HG03432 (cell line): ENCODE results near the gene CYSLTR1.
A peak's percentile ranks its signal among the peaks of the same experiment; 100 is the strongest.
"Not testable (repeated sequence)": the region's sequence is repeated elsewhere in the genome, so short reads cannot be mapped to it uniquely, and the experiment has no call there.

Experiments
- ATAC-seq: cut with Tn5 transposase; IDR thresholded peaks from one replicate; pipeline ENCODE4 v1.9.1; 2021; ENCODE audit warnings: mild to moderate bottlenecking, moderate library complexity; ENCODE audit not compliant: unreplicated experiment

The CYSLTR1 gene

DNA sequence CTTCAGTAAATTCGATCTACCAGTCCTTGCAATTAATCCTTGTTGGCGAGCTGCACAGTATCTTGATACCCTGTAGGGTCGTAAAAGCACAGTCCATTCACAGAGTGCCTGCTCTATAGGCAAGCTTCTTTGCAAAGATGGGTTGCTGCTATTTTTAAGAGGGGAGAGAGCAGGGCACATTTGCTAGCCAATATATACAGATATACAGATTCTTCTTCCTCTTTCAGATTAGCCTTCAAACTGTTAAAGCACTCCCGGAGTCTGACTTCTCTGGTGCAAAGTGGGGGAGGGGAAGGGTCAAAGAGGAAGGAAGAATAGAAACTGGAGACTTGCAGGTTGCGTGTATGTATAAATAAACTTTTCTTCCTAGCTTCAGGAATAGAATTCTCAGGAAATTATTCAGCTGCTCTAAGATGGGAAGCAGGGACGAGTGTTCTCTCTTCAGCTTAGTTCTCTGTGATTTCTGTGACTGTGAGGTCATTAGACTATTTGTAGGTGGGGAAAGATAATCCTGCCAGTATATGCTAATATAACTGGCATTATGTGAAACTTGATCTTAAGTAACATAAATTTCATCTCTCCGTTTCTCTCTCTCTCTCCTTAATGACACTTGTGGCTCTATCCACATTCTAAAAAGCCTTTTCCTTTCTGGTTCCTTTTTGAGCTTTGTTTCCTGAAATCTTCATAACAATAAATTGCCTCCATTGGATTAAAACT is at the start of gene CYSLTR1:
Gene CYSLTR1, minus strand, starts transcription at position 242 of the 717 bp plus-strand sequence. CDS start 53,865 bp downstream, outside the sequence.
- ATAC-seq: peak; percentile 58

GRCh38 chrX:78377186-78377585 is 49.8 kb upstream of the CYSLTR1 start:
- ATAC-seq: no peak

GRCh38 chrX:78375894-78376293 is 48.5 kb upstream of the CYSLTR1 start:
- peak; percentile 87 for ATAC-seq

DNA sequence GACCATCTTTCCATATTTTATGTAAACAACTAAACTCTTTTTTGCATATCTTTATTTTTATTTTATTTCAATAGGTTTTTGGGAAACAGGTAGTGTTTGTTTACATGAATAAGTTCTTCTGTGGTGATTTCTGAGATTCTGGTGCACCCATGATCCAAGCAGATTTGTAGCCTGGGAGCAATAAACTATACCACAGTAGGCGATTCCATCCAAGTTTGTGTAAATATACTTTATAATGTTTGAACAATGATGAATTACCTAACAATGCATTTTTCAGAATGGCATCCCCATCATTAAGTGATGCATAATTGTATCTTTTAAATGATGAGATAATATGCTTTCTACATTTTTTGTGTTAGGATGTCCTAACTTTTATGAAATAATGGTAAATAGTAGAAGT is 39.2 kb upstream of the CYSLTR1 start:
- no peak for ATAC-seq

GRCh38 chrX:78357342-78358055 is 30.1 kb upstream of the CYSLTR1 start:
- ATAC-seq: no peak

DNA sequence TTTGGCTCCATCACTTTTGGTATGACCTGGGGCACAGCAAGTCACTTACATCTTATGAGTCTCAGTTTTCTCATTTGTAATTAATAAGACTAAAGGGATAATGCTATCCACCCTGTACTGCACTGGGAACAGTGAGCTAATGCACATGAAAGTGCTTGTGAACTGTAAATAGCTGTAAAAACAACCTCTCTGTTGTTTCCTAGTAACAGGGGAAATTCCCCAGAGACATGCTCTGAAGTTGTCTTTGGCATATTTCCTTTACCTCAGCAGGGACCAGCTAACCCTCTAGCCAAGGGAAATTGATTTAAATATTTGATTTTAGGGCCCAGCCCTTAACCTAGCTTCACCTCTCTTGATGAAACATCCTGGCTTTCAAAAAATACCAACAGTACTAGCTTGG is 6.1 kb upstream of the CYSLTR1 start:
- ATAC-seq: peak; percentile 52

DNA sequence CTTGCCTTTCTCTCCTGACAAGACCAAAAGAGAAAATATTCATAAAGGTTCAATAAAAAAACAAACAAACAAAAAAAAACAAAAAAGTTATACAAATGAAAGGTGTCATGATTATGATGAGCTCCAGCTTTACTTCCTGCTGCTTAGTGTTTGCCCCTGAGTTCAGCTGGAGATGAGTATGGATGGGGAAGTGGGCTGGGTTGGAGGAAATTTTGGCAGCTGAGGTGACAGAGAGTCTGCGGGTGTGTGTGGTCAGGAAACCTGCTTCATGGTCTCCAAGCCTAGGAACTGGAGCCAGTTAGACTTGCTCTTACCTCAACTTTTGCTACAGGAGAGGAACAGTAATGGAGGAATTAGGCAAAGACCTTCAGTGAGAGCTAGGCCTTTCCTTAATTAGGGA is 4.3 kb upstream of the CYSLTR1 start:
- ATAC-seq: no peak

- ATAC-seq: peak; percentile 38
These were observed 3.1 kb upstream of the CYSLTR1 start for GRCh38 chrX:78330540-78330939.

DNA sequence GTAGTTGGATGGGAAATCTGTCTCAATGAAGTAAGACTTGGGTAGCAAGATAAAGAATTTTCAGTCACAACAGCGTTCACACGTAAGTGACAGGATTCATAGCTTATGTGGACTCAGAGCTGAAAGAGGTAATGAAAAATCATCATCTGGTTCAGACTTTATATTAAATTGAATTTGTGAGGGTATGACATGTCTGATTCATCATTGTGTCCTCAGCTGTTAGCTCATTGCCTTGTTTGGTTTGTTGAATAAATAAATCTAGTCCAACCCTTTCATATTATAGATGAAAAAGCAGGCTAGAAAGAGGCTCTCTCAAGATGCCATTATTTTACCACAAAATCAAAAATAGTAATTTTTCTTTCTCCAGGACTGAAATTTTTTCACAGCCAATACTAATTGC is 2.7 kb upstream of the CYSLTR1 start:
- ATAC-seq: no peak

- ATAC-seq: peak; percentile 30
These were observed 2.1 kb upstream of the CYSLTR1 start for GRCh38 chrX:78329486-78329885.

- no peak for ATAC-seq
These were observed 1.0 kb downstream of the CYSLTR1 start for GRCh38 chrX:78326401-78326800.

DNA sequence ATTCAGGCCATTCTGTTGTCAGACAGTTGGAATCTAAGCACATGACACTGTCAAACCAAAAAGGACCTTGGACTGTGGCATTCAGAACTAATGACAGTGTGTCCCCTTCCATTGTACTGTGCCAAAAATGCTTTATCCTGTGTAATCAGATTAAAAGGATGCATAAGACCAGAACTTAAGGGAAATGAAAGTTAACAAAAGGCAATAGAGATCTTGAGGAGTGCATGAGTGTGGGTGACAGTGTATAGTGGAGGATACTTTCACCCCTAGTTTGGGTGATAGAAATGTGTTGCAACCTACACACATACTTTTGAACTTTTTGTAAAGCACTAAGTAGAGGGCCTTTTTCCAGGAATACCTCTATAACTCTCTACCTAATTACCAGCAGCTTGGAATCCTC is 4.5 kb downstream of the CYSLTR1 start:
- ATAC-seq: no peak

GRCh38 chrX:78321809-78322208 is 5.6 kb downstream of the CYSLTR1 start:
- ATAC-seq: peak; percentile 96

GRCh38 chrX:78316265-78316664 is 11.1 kb downstream of the CYSLTR1 start:
- ATAC-seq: no peak

DNA sequence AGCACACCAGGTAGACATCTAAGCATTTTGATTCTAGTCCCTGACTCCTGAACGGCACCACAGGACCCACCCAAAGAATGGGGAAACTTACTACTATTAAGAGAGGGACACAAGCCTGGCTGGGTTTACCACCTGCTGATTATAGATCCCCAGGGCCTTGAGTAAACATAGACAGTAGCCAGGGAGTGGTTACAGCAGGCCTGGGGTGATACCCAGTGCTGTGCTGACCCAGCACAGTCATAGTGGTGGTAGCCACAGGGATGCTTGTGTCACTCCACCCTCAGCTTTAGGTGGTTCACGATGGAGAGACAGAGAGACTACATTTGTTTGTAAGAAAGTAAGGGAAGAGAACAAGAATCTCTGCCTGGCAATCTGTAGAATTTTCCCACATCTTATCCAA is 11.7 kb downstream of the CYSLTR1 start:
- ATAC-seq: no peak

- ATAC-seq: peak; percentile 88
These were observed 12.8 kb downstream of the CYSLTR1 start for GRCh38 chrX:78314561-78314960.

- no peak for ATAC-seq
These were observed 13.9 kb downstream of the CYSLTR1 start for GRCh38 chrX:78313526-78313925.

- ATAC-seq: no peak
These were observed 19.7 kb downstream of the CYSLTR1 start for GRCh38 chrX:78307665-78308064.

- no peak for ATAC-seq
These were observed 24.3 kb downstream of the CYSLTR1 start for GRCh38 chrX:78303086-78303485.

GRCh38 chrX:78300933-78301332 is 26.5 kb downstream of the CYSLTR1 start:
- ATAC-seq: not testable (repeated sequence)

DNA sequence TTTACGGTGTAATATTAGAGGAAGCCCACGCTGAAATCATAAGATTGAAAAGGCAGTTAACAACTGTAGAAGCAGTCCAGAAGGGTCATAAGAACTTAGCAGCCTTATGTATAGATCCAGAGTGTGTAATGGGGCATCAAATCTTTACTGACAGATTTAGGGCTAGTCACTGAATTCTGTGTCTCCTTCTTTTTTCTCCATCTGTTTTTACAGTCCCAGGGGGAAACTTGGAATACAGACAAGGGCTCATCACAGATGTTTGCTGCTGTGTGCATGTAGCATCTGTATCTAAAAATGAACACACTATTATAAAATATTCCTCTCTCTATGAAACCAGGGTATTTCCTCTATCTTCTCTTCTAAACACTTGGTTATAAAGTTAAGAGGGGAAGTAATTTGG is 43.9 kb downstream of the CYSLTR1 start:
- no peak for ATAC-seq

DNA sequence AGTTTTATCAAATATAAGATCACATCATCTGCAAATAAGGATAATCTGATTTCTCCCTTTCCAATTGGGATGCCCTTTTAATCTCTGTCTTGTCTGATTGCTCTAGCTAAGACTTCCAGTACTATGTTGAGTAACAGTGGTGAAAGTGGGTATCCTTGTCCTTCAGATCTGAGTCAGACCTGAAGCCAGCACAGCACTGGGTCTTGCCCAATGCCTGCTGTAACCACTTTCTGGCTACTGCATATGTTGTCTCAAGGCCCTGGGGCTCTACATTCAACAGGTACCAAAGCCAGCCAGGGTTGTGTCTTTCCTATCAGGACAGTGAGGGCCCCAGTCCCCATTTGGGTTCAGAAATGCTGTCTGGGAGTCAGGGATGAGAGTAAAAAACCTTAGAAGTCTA is 90.3 kb downstream of the CYSLTR1 start:
- no peak for ATAC-seq
